ENCODE data around the gene ACTR3.

- TF ChIP-seq CTCF (IDR thresholded peaks at IDR 0.05) (no peak), POLR2A (IDR thresholded peaks at IDR 0.05) (no peak)
These were observed 84.8 kb downstream of the ACTR3 start for GRCh38 chr2:113974727-113975126.
